Measurements from ENCODE around the gene PITPNM3.

PITPNM3 gene

GRCh38 chr17:6458460-6458950 lies 97.8 kb downstream of the PITPNM3 start:
- no peak for DNase-seq

- no peak for DNase-seq
Observed at GRCh38 chr17:6457688-6458459, 98.5 kb downstream of the PITPNM3 start.

GRCh38 chr17:6456914-6457687 lies 99.3 kb downstream of the PITPNM3 start:
- DNase-seq, result no peak

GRCh38 chr17:6456321-6456720 lies 100.0 kb downstream of the PITPNM3 start:
- no peak for DNase-seq

- no peak for DNase-seq
Observed at GRCh38 chr17:6455321-6455705, 101.0 kb downstream of the PITPNM3 start.

GRCh38 chr17:6454495-6455320 lies 101.6 kb downstream of the PITPNM3 start:
- no peak for DNase-seq

- no peak for DNase-seq
Observed at GRCh38 chr17:6453279-6454024, 102.9 kb downstream of the PITPNM3 start.

GRCh38 chr17:6452471-6453266 lies 103.7 kb downstream of the PITPNM3 start:
- DNase-seq, result no peak

- no peak for DNase-seq
Observed at GRCh38 chr17:6450926-6451832, 105.2 kb downstream of the PITPNM3 start.

GRCh38 chr17:6449307-6449706 lies 107.0 kb downstream of the PITPNM3 start:
- no peak for DNase-seq

GRCh38 chr17:6448473-6448872 lies 107.9 kb downstream of the PITPNM3 start:
- no peak for DNase-seq

- no peak for DNase-seq
Observed at GRCh38 chr17:6446516-6447100, 109.7 kb downstream of the PITPNM3 start.

GRCh38 chr17:6444571-6445335 lies 111.6 kb downstream of the PITPNM3 start:
- no peak for DNase-seq

GRCh38 chr17:6443692-6444570 lies 112.4 kb downstream of the PITPNM3 start, which contains the start of gene PIMREG:
PIMREG (plus strand) TSS chr17:6444455; CDS start chr17:6445111, 656 bp downstream.
- peak; percentile 92 for DNase-seq

GRCh38 chr17:6442775-6443174 lies 113.6 kb downstream of the PITPNM3 start:
- DNase-seq, result no peak

- no peak for DNase-seq
Observed at GRCh38 chr17:6439951-6440350, 116.4 kb downstream of the PITPNM3 start.

- no peak for DNase-seq
Observed at GRCh38 chr17:6437956-6438355, 118.4 kb downstream of the PITPNM3 start.

GRCh38 chr17:6437466-6437865 lies 118.9 kb downstream of the PITPNM3 start:
- no peak for DNase-seq
